ENCODE data around the gene KRI1.

Gene KRI1

GRCh38 chr19:10518444-10519361 is 47.1 kb downstream of the KRI1 start:
- ATAC-seq = peak; percentile 34; the same call in 2 of the 3 replicates
- TF ChIP-seq CSDC2 (CRISPR knock-in tag; IDR thresholded peaks at IDR 0.05) (no peak), RARB (CRISPR knock-in tag; IDR thresholded peaks at IDR 0.05) (no peak), TSHZ2 (CRISPR knock-in tag; IDR thresholded peaks at IDR 0.05) (no peak), ZC3H10 (CRISPR knock-in tag; IDR thresholded peaks at IDR 0.05) (no peak), BACH2 (CRISPR knock-in tag; IDR thresholded peaks at IDR 0.05; ENCODE audit: borderline replicate concordance) (no peak), TCF4 (CRISPR knock-in tag; IDR thresholded peaks at IDR 0.05; ENCODE audit: borderline replicate concordance) (no peak), ESRRG (CRISPR knock-in tag; IDR thresholded peaks at IDR 0.05) (no peak), GLIS3 (CRISPR knock-in tag; IDR thresholded peaks at IDR 0.05) (no peak), OSR1 (CRISPR knock-in tag; IDR thresholded peaks at IDR 0.05) (no peak), ZNF70 (CRISPR knock-in tag; IDR thresholded peaks at IDR 0.05) (no peak), ZFP30 (CRISPR knock-in tag; IDR thresholded peaks at IDR 0.05) (no peak), ZNF8 (CRISPR knock-in tag; IDR thresholded peaks at IDR 0.05) (no peak), CSRNP3 (CRISPR knock-in tag; IDR thresholded peaks at IDR 0.05) (no peak), ISL1 (CRISPR knock-in tag; IDR thresholded peaks at IDR 0.05) (no peak)

GRCh38 chr19:10517760-10518443 is 47.9 kb downstream of the KRI1 start:
- TF ChIP-seq ZFP3 (CRISPR knock-in tag; IDR thresholded peaks at IDR 0.05) (no peak), TOX (CRISPR knock-in tag; IDR thresholded peaks at IDR 0.05; ENCODE audit: borderline replicate concordance) (no peak), PPARA (CRISPR knock-in tag; IDR thresholded peaks at IDR 0.05; ENCODE audit: borderline replicate concordance) (no peak), CREB5 (CRISPR knock-in tag; IDR thresholded peaks at IDR 0.05; ENCODE audit: low read depth) (no peak), SNAI2 (CRISPR knock-in tag; IDR thresholded peaks at IDR 0.05) (no peak), TSHZ2 (CRISPR knock-in tag; IDR thresholded peaks at IDR 0.05) (no peak), RARB (CRISPR knock-in tag; IDR thresholded peaks at IDR 0.05) (no peak), ZNF70 (CRISPR knock-in tag; IDR thresholded peaks at IDR 0.05) (no peak), GLIS3 (CRISPR knock-in tag; IDR thresholded peaks at IDR 0.05) (no peak), ESRRG (CRISPR knock-in tag; IDR thresholded peaks at IDR 0.05) (no peak), CSDC2 (CRISPR knock-in tag; IDR thresholded peaks at IDR 0.05) (no peak), ZNF565 (CRISPR knock-in tag; conservative IDR thresholded peaks at IDR 0.05; ENCODE audit: low read depth) (no peak), BACH2 (CRISPR knock-in tag; IDR thresholded peaks at IDR 0.05; ENCODE audit: borderline replicate concordance) (no peak), ARNTL (CRISPR knock-in tag; IDR thresholded peaks at IDR 0.05; ENCODE audit: borderline replicate concordance, low read depth) (no peak)
- TF ChIP-seq, protein P1, sequence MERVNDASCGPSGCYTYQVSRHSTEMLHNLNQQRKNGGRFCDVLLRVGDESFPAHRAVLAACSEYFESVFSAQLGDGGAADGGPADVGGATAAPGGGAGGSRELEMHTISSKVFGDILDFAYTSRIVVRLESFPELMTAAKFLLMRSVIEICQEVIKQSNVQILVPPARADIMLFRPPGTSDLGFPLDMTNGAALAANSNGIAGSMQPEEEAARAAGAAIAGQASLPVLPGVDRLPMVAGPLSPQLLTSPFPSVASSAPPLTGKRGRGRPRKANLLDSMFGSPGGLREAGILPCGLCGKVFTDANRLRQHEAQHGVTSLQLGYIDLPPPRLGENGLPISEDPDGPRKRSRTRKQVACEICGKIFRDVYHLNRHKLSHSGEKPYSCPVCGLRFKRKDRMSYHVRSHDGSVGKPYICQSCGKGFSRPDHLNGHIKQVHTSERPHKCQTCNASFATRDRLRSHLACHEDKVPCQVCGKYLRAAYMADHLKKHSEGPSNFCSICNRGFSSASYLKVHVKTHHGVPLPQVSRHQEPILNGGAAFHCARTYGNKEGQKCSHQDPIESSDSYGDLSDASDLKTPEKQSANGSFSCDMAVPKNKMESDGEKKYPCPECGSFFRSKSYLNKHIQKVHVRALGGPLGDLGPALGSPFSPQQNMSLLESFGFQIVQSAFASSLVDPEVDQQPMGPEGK (CRISPR knock-in tag; IDR thresholded peaks at IDR 0.05; ENCODE audit: borderline replicate concordance) = no peak
- TF ChIP-seq, protein P2, sequence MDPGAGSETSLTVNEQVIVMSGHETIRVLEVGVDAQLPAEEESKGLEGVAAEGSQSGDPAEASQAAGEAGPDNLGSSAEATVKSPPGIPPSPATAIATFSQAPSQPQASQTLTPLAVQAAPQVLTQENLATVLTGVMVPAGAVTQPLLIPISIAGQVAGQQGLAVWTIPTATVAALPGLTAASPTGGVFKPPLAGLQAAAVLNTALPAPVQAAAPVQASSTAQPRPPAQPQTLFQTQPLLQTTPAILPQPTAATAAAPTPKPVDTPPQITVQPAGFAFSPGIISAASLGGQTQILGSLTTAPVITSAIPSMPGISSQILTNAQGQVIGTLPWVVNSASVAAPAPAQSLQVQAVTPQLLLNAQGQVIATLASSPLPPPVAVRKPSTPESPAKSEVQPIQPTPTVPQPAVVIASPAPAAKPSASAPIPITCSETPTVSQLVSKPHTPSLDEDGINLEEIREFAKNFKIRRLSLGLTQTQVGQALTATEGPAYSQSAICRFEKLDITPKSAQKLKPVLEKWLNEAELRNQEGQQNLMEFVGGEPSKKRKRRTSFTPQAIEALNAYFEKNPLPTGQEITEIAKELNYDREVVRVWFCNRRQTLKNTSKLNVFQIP (CRISPR knock-in tag; IDR thresholded peaks at IDR 0.05; ENCODE audit: borderline replicate concordance, low read depth) = no peak
- ATAC-seq = peak; percentile 65
